Mesodermal cell (in vitro differentiated cells): ENCODE measurements around the gene FRMD4A.

Source experiments
- H3K27ac ChIP-seq: 2 replicates; pipeline ENCODE4 v1.7.0; 2013; ENCODE audit warnings: mild to moderate bottlenecking, low read depth, low read length, moderate library complexity; ENCODE audit not compliant: severe bottlenecking
- H3K36me3 ChIP-seq: 2 replicates; pipeline ENCODE4 v1.7.1; 2013; ENCODE audit warnings: mild to moderate bottlenecking, low read length, moderate library complexity; ENCODE audit not compliant: control insufficient read depth, insufficient read depth
- H3K4me1 ChIP-seq: one replicate; pipeline ENCODE4 v1.7.1; 2013; ENCODE audit warnings: mild to moderate bottlenecking, low read length; ENCODE audit not compliant: insufficient read depth, control insufficient read depth, poor library complexity, severe bottlenecking
- H3K4me3 ChIP-seq: 2 replicates; pipeline ENCODE4 v1.7.0; 2013; ENCODE audit warnings: low read length, control low read depth, mild to moderate bottlenecking; ENCODE audit not compliant: insufficient read depth, poor library complexity, severe bottlenecking; ENCODE audit errors: extremely low read depth
- H3K9me3 ChIP-seq: 2 replicates; pipeline ENCODE4 v1.7.1; 2013; ENCODE audit warnings: mild to moderate bottlenecking, low read length, moderate library complexity; ENCODE audit not compliant: control insufficient read depth
- WGBS, 2 experiments: methylation state at CpG; one replicate each; pipeline ENCODE4 v1.1.5; 2013; ENCODE audit warnings: missing lambda C conversion rate in 2 of 2; ENCODE audit not compliant: insufficient coverage in 2 of 2; 5-methylcytosine and 5-hydroxymethylcytosine counted together

FRMD4A gene

DNA sequence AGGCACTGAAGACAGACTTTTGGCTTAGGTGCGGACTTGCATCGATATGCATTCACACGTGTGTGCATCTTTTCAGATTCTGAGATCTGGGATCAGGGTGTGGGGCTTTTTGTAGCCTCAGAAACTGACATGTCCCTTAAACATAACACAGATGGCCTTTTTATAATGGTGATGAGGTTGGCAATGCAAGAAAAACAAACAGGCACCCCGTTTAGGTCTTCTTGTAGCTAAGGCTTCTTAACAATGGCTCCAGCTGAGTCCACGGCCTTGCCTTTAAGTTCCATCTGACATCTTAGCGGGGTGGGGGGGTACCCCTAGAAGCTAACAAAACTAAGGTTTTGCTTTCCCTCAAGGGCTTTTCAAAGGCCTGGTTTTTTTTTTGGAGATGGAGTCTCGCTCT, 597.7 kb downstream of the FRMD4A start:
- Histone ChIP-seq H3K36me3 (peaks cover 70% of the 10 kb centered on the region), H3K9me3 (no peaks in the 10 kb centered on the region), H3K4me3 (no peak overlapping the region), H3K27ac (no peak overlapping the region), H3K4me1 (no peaks in the 10 kb centered on the region)
- WGBS, 2 experiments = 93 to 94% methylated on average over 4 to 5 of the region's 7 CpGs

DNA sequence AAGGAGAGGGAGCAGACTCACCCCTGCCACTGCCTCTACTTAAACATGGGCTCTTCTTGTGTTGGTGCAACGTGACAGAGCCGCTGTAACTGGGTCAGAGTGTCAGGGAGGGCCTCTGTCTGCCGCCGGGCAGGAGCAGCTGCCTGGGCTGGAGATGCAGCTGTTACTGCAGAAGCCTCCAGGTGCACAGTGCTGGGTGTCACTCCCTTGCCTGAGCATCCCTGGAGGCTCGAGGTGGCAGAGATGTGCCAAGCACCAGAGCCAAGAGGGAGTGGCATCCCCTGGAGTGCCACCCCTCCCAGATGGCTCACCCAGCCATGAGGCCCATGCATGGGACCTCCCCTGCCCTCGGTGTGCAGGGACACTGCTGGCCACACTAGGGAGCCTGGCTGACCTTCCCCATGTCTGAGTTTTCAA, 598.3 kb downstream of the FRMD4A start:
- no peak overlapping the region for H3K4me3 ChIP-seq
- no peaks in the 10 kb centered on the region for H3K9me3 ChIP-seq
- no peaks in the 10 kb centered on the region for H3K4me1 ChIP-seq
- no peak overlapping the region for H3K27ac ChIP-seq
- H3K36me3 ChIP-seq = peaks cover 68% of the 10 kb centered on the region
- WGBS, 2 experiments = 91 to 94% methylated on average over 6 of the region's 6 CpGs

DNA sequence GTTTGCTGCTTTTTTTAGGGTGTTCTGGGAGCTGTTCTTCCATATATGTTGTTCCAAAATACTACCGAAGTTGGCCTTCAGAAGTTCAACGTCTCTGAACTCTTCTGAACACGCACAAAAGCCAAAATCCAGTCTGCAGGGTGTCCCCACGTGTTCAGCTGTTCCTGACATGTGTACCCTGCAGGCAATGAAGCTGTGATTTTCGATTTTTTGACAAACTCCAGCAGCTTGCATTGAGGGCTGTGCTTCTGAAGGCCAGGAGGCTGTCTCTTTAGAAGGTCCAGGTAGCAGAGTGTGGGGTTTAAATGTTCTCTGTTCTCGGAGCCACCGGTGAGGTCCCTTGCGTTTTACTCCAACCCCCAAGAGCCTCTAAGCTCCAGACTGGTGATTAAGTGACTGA, 598.9 kb downstream of the FRMD4A start:
- Histone ChIP-seq H3K36me3 (peaks cover 64% of the 10 kb centered on the region), H3K4me1 (no peaks in the 10 kb centered on the region), H3K27ac (no peak overlapping the region), H3K4me3 (no peak overlapping the region), H3K9me3 (no peaks in the 10 kb centered on the region)
- WGBS, 2 experiments = 91 to 92% methylated on average over 5 to 6 of the region's 8 CpGs

DNA sequence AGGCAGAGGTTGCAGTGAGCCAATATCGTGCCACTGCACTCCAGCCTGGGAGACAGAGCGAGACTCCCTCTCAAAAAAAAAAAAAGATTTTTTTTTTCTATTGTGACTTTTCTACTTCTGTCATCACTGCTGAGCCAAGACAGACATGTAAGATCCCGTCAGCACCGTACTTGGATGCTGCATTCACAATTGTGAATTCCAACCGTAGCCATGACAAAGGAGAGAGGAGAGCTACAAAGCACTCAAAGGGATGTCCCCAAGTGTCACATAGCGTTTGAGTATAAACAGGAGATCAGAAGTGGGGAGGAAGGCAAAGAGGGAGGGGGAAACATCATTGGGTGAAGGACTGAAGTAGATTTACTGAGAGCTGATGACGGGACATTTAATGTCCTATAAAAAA, 599.8 kb downstream of the FRMD4A start:
- WGBS, 2 experiments = 72 to 76% methylated on average over 4 to 5 of the region's 7 CpGs
- Histone ChIP-seq H3K4me1 (no peaks in the 10 kb centered on the region), H3K36me3 (peaks cover 62% of the 10 kb centered on the region), H3K9me3 (no peaks in the 10 kb centered on the region), H3K27ac (no peak overlapping the region), H3K4me3 (no peak overlapping the region)

DNA sequence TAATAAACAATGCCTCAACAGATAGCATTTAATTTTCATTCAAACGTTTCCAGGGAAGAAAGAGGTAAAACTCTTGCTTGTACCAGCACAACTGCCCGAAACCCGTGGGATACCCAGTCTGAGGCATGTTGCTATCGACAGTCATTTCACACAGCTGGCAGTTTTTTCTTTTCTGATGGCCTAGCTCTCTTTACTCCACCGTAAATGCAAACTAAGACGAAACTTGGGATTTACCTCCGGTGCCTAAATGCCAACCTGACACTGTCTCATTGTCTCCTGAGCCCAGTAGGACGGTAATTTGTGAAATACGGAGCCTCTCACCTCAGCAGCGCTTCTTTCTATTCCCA, 600.4 kb downstream of the FRMD4A start:
- peaks cover 67% of the 10 kb centered on the region for H3K36me3 ChIP-seq
- H3K9me3 ChIP-seq = no peaks in the 10 kb centered on the region
- H3K27ac ChIP-seq = peak overlapping the region; percentile 10
- WGBS, 2 experiments = 77 to 83% methylated on average over 8 to 9 of the region's 10 CpGs
- H3K4me1 ChIP-seq = no peaks in the 10 kb centered on the region
- H3K4me3 ChIP-seq = no peak overlapping the region

- Histone ChIP-seq H3K36me3 (peaks cover 71% of the 10 kb centered on the region), H3K9me3 (no peaks in the 10 kb centered on the region), H3K4me1 (no peaks in the 10 kb centered on the region), H3K4me3 (no peak overlapping the region), H3K27ac (peak overlapping the region; percentile 10)
- WGBS, 2 experiments = 92 to 93% methylated on average over 9 to 10 of the region's 11 CpGs
Observed at GRCh38 chr10:13729586-13730305, 601.0 kb downstream of the FRMD4A start.

GRCh38 chr10:13728898-13729535, 601.7 kb downstream of the FRMD4A start:
- no peaks in the 10 kb centered on the region for H3K4me1 ChIP-seq
- H3K27ac ChIP-seq = no peak overlapping the region
- peaks cover 67% of the 10 kb centered on the region for H3K36me3 ChIP-seq
- 93 to 98% methylated on average over 16 to 24 of the region's 26 CpGs for WGBS, 2 experiments
- no peaks in the 10 kb centered on the region for H3K9me3 ChIP-seq
- no peak overlapping the region for H3K4me3 ChIP-seq

- peaks cover 54% of the 10 kb centered on the region for H3K36me3 ChIP-seq
- WGBS, 2 experiments = 94% methylated on average over 2 of the region's 4 CpGs; no CpG with 5 or more reads in 1 of the 2 experiments
Observed at GRCh38 chr10:13725594-13725993, 605.1 kb downstream of the FRMD4A start.

GRCh38 chr10:13724484-13724883, 606.2 kb downstream of the FRMD4A start:
- 87 to 91% methylated on average over 7 to 10 of the region's 10 CpGs for WGBS, 2 experiments
- peaks cover 45% of the 10 kb centered on the region for H3K36me3 ChIP-seq
- H3K4me3 ChIP-seq = no peak overlapping the region
- H3K9me3 ChIP-seq = no peaks in the 10 kb centered on the region
- H3K27ac ChIP-seq = no peak overlapping the region
- no peaks in the 10 kb centered on the region for H3K4me1 ChIP-seq

More at GRCh38 chr10:13725594-13725993, 605.1 kb downstream of the FRMD4A start:
- H3K4me3 ChIP-seq = no peak overlapping the region
- H3K4me1 ChIP-seq = no peaks in the 10 kb centered on the region
- no peaks in the 10 kb centered on the region for H3K9me3 ChIP-seq
- no peak overlapping the region for H3K27ac ChIP-seq

GRCh38 chr10:13722747-13723653, 607.7 kb downstream of the FRMD4A start:
- peaks cover 5% of the 10 kb centered on the region for H3K4me1 ChIP-seq
- H3K9me3 ChIP-seq = no peaks in the 10 kb centered on the region
- no peak overlapping the region for H3K4me3 ChIP-seq
- no peak overlapping the region for H3K27ac ChIP-seq
- 100% methylated on average over 3 of the region's 4 CpGs for WGBS, 2 experiments
- peaks cover 38% of the 10 kb centered on the region for H3K36me3 ChIP-seq
